Measurements from ENCODE around the gene IGSF23.
A peak's percentile ranks its signal among the peaks of the same experiment; 100 is the strongest.
"Not testable (repeated sequence)": the region's sequence is repeated elsewhere in the genome, so short reads cannot be mapped to it uniquely, and the experiment has no call there.

The IGSF23 gene

GRCh38 chr19:44580366-44580895, 32.9 kb upstream of the IGSF23 start:
- no peaks in the 10 kb centered on the region for H3K4me1 Mint-ChIP-seq
- H3K9me3 Mint-ChIP-seq = no peaks in the 10 kb centered on the region
- DNase-seq (no peak), ATAC-seq (no peak)
- no peak overlapping the region for H3K4me3 Mint-ChIP-seq
- no peak overlapping the region for H3K27ac Mint-ChIP-seq
- peaks cover 22% of the 10 kb centered on the region for H3K27me3 Mint-ChIP-seq

GRCh38 chr19:44581288-44581687, 32.1 kb upstream of the IGSF23 start:
- no peak overlapping the region for H3K27ac Mint-ChIP-seq
- H3K4me3 Mint-ChIP-seq = no peak overlapping the region
- ATAC-seq = no peak
- peaks cover 1% of the 10 kb centered on the region for H3K4me1 Mint-ChIP-seq
- H3K9me3 Mint-ChIP-seq = no peaks in the 10 kb centered on the region
- no peak for DNase-seq
- H3K27me3 Mint-ChIP-seq = peaks cover 22% of the 10 kb centered on the region

GRCh38 chr19:44582581-44583265, 30.6 kb upstream of the IGSF23 start:
- no peak overlapping the region for H3K4me3 Mint-ChIP-seq
- peak overlapping the region in 1 of 2 donors; percentile 38 for H3K27ac Mint-ChIP-seq
- peaks cover 10 to 11% of the 10 kb centered on the region in 2 donors for H3K9me3 Mint-ChIP-seq
- peaks cover 15% of the 10 kb centered on the region for H3K4me1 Mint-ChIP-seq
- DNase-seq (peak; percentile 24 to 39), ATAC-seq (no peak)
- peaks cover 22% of the 10 kb centered on the region for H3K27me3 Mint-ChIP-seq

- no peak overlapping the region for H3K4me3 Mint-ChIP-seq
- ATAC-seq (no peak), DNase-seq (no peak)
- peaks cover 27% of the 10 kb centered on the region for H3K4me1 Mint-ChIP-seq
- peaks cover 22% of the 10 kb centered on the region for H3K27me3 Mint-ChIP-seq
- no peak overlapping the region for H3K27ac Mint-ChIP-seq
- H3K9me3 Mint-ChIP-seq = peaks cover 11 to 19% of the 10 kb centered on the region in 2 donors
Measured at GRCh38 chr19:44585371-44586133, 27.8 kb upstream of the IGSF23 start.

GRCh38 chr19:44587963-44588770, 25.2 kb upstream of the IGSF23 start:
- Mint-ChIP-seq H3K9me3 (peaks cover 11 to 19% of the 10 kb centered on the region in 2 donors), H3K4me1 (peaks cover 27% of the 10 kb centered on the region), H3K27ac (peak overlapping the region; percentile 97 to 99), H3K27me3 (peaks cover 12% of the 10 kb centered on the region), H3K4me3 (peak overlapping the region; percentile 21 to 57)
- DNase-seq (peak in 1 of 2 donors; percentile 68), ATAC-seq (peak; percentile 90)

GRCh38 chr19:44588771-44589112, 24.6 kb upstream of the IGSF23 start:
- no peak for ATAC-seq
- Mint-ChIP-seq H3K4me1 (peaks cover 27% of the 10 kb centered on the region), H3K4me3 (peak overlapping the region; percentile 1 to 57), H3K9me3 (peaks cover 11 to 19% of the 10 kb centered on the region in 2 donors), H3K27ac (peak overlapping the region; percentile 97 to 99), H3K27me3 (peaks cover 8% of the 10 kb centered on the region)
- DNase-seq = peak in 1 of 2 donors; percentile 8

- ATAC-seq = no peak
- H3K4me1 Mint-ChIP-seq = peaks cover 27% of the 10 kb centered on the region
- H3K27ac Mint-ChIP-seq = peak overlapping the region in 1 of 2 donors; percentile 83
- no peak for DNase-seq
- H3K9me3 Mint-ChIP-seq = peaks cover 11 to 19% of the 10 kb centered on the region in 2 donors
- no peak overlapping the region for H3K4me3 Mint-ChIP-seq
- H3K27me3 Mint-ChIP-seq = peaks cover 8% of the 10 kb centered on the region
Measured at GRCh38 chr19:44590245-44591059, 22.9 kb upstream of the IGSF23 start.

- DNase-seq, H3K4me3 Mint-ChIP-seq, H3K27ac Mint-ChIP-seq, ATAC-seq: not testable (repeated sequence)
- Mint-ChIP-seq H3K9me3 (peaks cover 11 to 21% of the 10 kb centered on the region in 2 donors), H3K4me1 (peaks cover 25% of the 10 kb centered on the region), H3K27me3 (peaks cover 18% of the 10 kb centered on the region)
Measured at GRCh38 chr19:44591340-44591993, 21.9 kb upstream of the IGSF23 start.

GRCh38 chr19:44592451-44592890, 20.9 kb upstream of the IGSF23 start:
- peaks cover 15% of the 10 kb centered on the region for H3K4me1 Mint-ChIP-seq
- ATAC-seq (no peak), DNase-seq (no peak)
- peaks cover under 1 to 16% of the 10 kb centered on the region in 2 donors for H3K9me3 Mint-ChIP-seq
- no peak overlapping the region for H3K4me3 Mint-ChIP-seq
- H3K27ac Mint-ChIP-seq = no peak overlapping the region
- peaks cover 24% of the 10 kb centered on the region for H3K27me3 Mint-ChIP-seq

GRCh38 chr19:44593294-44593693, 20.1 kb upstream of the IGSF23 start:
- ATAC-seq (no peak), DNase-seq (no peak)
- H3K4me3 Mint-ChIP-seq = no peak overlapping the region
- peaks cover 24% of the 10 kb centered on the region for H3K27me3 Mint-ChIP-seq
- H3K27ac Mint-ChIP-seq = no peak overlapping the region
- peaks cover 6% of the 10 kb centered on the region for H3K4me1 Mint-ChIP-seq
- peaks cover 0 to 11% of the 10 kb centered on the region in 2 donors for H3K9me3 Mint-ChIP-seq

- H3K27me3 Mint-ChIP-seq = peaks cover 24% of the 10 kb centered on the region
- not testable (repeated sequence) for H3K9me3 Mint-ChIP-seq, H3K4me1 Mint-ChIP-seq, H3K4me3 Mint-ChIP-seq, ATAC-seq, DNase-seq, H3K27ac Mint-ChIP-seq
Measured at GRCh38 chr19:44593866-44594266, 19.5 kb upstream of the IGSF23 start.

GRCh38 chr19:44596428-44597130, 16.8 kb upstream of the IGSF23 start:
- Mint-ChIP-seq H3K27ac (peak overlapping the region in 1 of 2 donors; percentile 75), H3K4me1 (no peaks in the 10 kb centered on the region), H3K27me3 (peaks cover 32% of the 10 kb centered on the region), H3K9me3 (peaks cover 0 to 15% of the 10 kb centered on the region in 2 donors), H3K4me3 (no peak overlapping the region)
- no peak for ATAC-seq
- no peak for DNase-seq

- DNase-seq (no peak), ATAC-seq (no peak)
- Mint-ChIP-seq H3K4me3 (no peak overlapping the region), H3K4me1 (no peaks in the 10 kb centered on the region), H3K27me3 (peaks cover 32% of the 10 kb centered on the region), H3K27ac (no peak overlapping the region), H3K9me3 (peaks cover 0 to 15% of the 10 kb centered on the region in 2 donors)
Measured at GRCh38 chr19:44597131-44597491, 16.3 kb upstream of the IGSF23 start.

- Mint-ChIP-seq H3K4me3 (no peak overlapping the region), H3K27ac (no peak overlapping the region), H3K27me3 (peaks cover 32% of the 10 kb centered on the region), H3K9me3 (peaks cover 0 to 15% of the 10 kb centered on the region in 2 donors), H3K4me1 (no peaks in the 10 kb centered on the region)
- ATAC-seq = no peak
- DNase-seq = no peak
Measured at GRCh38 chr19:44598355-44598754, 15.0 kb upstream of the IGSF23 start.
